Gastrocnemius medialis (tissue), 4 donors: Measurements from ENCODE around the gene RABEP2. TPM values are rescaled to one million over a fixed set of nuclear protein-coding genes. Genes with fewer than 3 reads are reported as not detected.
"Not testable (repeated sequence)": the region's sequence is repeated elsewhere in the genome, so short reads cannot be mapped to it uniquely, and the experiment has no call there.

Experiments
- ATAC-seq, 2 donors: fragments of 150-250 bp; one replicate each; pipeline ENCODE4 v1.9.1; 2016
- DNase-seq, 2 donors: peaks; one replicate each; pipeline ENCODE4 v3.0.0-alpha.2; 2019
- H3K27ac ChIP-seq, 4 donors: fragments of 200-600 bp; sonication (generic); 1 replicate in 1 of 4; 2 replicates in 3 of 4; pipeline ENCODE4 v1.5.1; 2016 to 2018; ENCODE audit warnings: mild to moderate bottlenecking in 2 of 4, moderate library complexity in 1 of 4
- H3K27me3 ChIP-seq, 3 donors: fragments of 200-600 bp; sonication (generic) in 2 of 3; 1 replicate in 1 of 3; 2 replicates in 2 of 3; pipeline versions ENCODE4 v1.5.1 to v1.6.0; 2016 to 2019; ENCODE audit warnings: mild to moderate bottlenecking in 1 of 3, moderate library complexity in 1 of 3
- H3K36me3 ChIP-seq, 2 donors: fragments of 200-600 bp; sonication (generic) in 1 of 2; one replicate each; pipeline ENCODE4 v1.5.1; 2017 to 2018
- H3K4me1 ChIP-seq, 2 donors: fragments of 200-600 bp; sonication (generic) in 1 of 2; one replicate each; pipeline ENCODE4 v1.5.1; 2016 to 2017; ENCODE audit warnings: mild to moderate bottlenecking in 2 of 2
- H3K4me3 ChIP-seq, 4 donors: fragments of 200-600 bp; sonication (generic) in 3 of 4; 1 replicate in 1 of 4; 2 replicates in 3 of 4; pipeline ENCODE4 v1.5.1; 2016 to 2019; ENCODE audit warnings: mild to moderate bottlenecking in 2 of 4
- H3K9me3 ChIP-seq, 3 donors: fragments of 200-600 bp; sonication (generic) in 2 of 3; 1 replicate in 1 of 3; 2 replicates in 2 of 3; pipeline ENCODE4 v1.5.1; 2016 to 2019
- CTCF ChIP-seq, 5 experiments: fragments of 450-650 bp in 3 of 5; fragments of 200-600 bp in 2 of 5; sonication (generic) in 2 of 5; IDR thresholded peaks in 4 of 5; conservative IDR thresholded peaks in 1 of 5; 1 replicate in 4 of 5; 2 replicates in 1 of 5; pipeline ENCODE4 v1.5.1; 2016 to 2019; ENCODE audit warnings: antibody characterized with exemption in 5 of 5, mild to moderate bottlenecking in 3 of 5, moderate library complexity in 3 of 5
- POLR2A ChIP-seq, 2 donors: fragments of 450-650 bp; IDR thresholded peaks; one replicate each; pipeline ENCODE4 v1.6.1; 2017; ENCODE audit warnings: antibody characterized with exemption in 2 of 2, mild to moderate bottlenecking in 2 of 2, moderate library complexity in 2 of 2
- in situ Hi-C, 4 donors: fragments of 200-750 bp; cut with MboI; loops; one replicate each; pipeline versions ENCODE4 v1.15.0 to v1.8.0; 2017; ENCODE audit warnings: low sequenced_read_pairs in 4 of 4
- intact Hi-C: fragments of 100-400 bp; cut with DNase I; formaldehyde crosslinking; loops from one replicate; pipeline ENCODE4 v1.15.1; 2023; ENCODE audit warnings: low total_unique reads
- total RNA-seq, 4 donors: library from RNA; depleted of rRNA; stranded (reverse); fragments of >200 nt; gene quantifications; one replicate each; pipeline versions ENCODE4 v1.1.0 to v1.2.3, GENCODE V29; 2016

RABEP2 gene
- total RNA-seq, 4 donors from 2014 or later, result 2.9 to 13.9 (median 6.4) TPM

GRCh38 chr16:28895609-28896008, 29.4 kb downstream of the RABEP2 start:
- intact Hi-C loops (no loop called here), in situ Hi-C loops (no loop called here)
- no peaks in the 10 kb centered on the region for H3K9me3 ChIP-seq
- peaks cover 5 to 18% of the 10 kb centered on the region in 2 donors for H3K4me1 ChIP-seq
- peak overlapping the region in 2 of 4 donors; percentile 90 for H3K27ac ChIP-seq
- H3K36me3 ChIP-seq, result peaks cover 0 to 4% of the 10 kb centered on the region in 2 donors
- H3K4me3 ChIP-seq, result no peak overlapping the region
- ATAC-seq, result no peak
- no peak for DNase-seq
- H3K27me3 ChIP-seq, result no peaks in the 10 kb centered on the region
- TF ChIP-seq POLR2A (IDR thresholded peaks at IDR 0.05) (no peak), CTCF (IDR thresholded peaks at IDR 0.05 in 4 of 5, conservative IDR thresholded peaks at IDR 0.05 in 1 of 5) (no peak)

GRCh38 chr16:28893291-28893690, 31.7 kb downstream of the RABEP2 start:
- TF ChIP-seq CTCF (IDR thresholded peaks at IDR 0.05 in 4 of 5, conservative IDR thresholded peaks at IDR 0.05 in 1 of 5) (no peak), POLR2A (IDR thresholded peaks at IDR 0.05) (no peak)
- H3K36me3 ChIP-seq, result peaks cover 0 to 4% of the 10 kb centered on the region in 2 donors
- intact Hi-C loops, result no loop called here

GRCh38 chr16:28891964-28892890, 32.8 kb downstream of the RABEP2 start:
- Histone ChIP-seq H3K9me3 (no peaks in the 10 kb centered on the region), H3K27me3 (no peaks in the 10 kb centered on the region), H3K27ac (peak overlapping the region; percentile 84 to 90 (median 90)), H3K4me3 (no peak overlapping the region), H3K36me3 (peaks cover 0 to 13% of the 10 kb centered on the region in 2 donors), H3K4me1 (peaks cover 5 to 20% of the 10 kb centered on the region in 2 donors)
- peak; percentile 51 to 89 for ATAC-seq
- intact Hi-C loops (no loop called here), in situ Hi-C loops (no loop called here)
- no peak for DNase-seq
- no peak for TF ChIP-seq CTCF (IDR thresholded peaks at IDR 0.05 in 4 of 5, conservative IDR thresholded peaks at IDR 0.05 in 1 of 5)
- no peak for TF ChIP-seq POLR2A (IDR thresholded peaks at IDR 0.05)

More at GRCh38 chr16:28893291-28893690, 31.7 kb downstream of the RABEP2 start:
- Histone ChIP-seq H3K9me3 (no peaks in the 10 kb centered on the region), H3K27me3 (no peaks in the 10 kb centered on the region), H3K4me3 (no peak overlapping the region), H3K4me1 (peaks cover 5 to 20% of the 10 kb centered on the region in 2 donors), H3K27ac (peak overlapping the region; percentile 84 to 90 (median 90))
- in situ Hi-C loops, result no loop called here
- DNase-seq (no peak), ATAC-seq (no peak)

- peak in 1 of 2 donors; percentile 9 for ATAC-seq
- DNase-seq, H3K27me3 ChIP-seq, intact Hi-C loops, H3K4me3 ChIP-seq, in situ Hi-C loops, H3K9me3 ChIP-seq: not testable (repeated sequence)
- H3K36me3 ChIP-seq, result peaks cover 0 to 16% of the 10 kb centered on the region in 2 donors
- H3K27ac ChIP-seq, result peak overlapping the region; percentile 84 to 90 (median 90)
- peaks cover 5 to 20% of the 10 kb centered on the region in 2 donors for H3K4me1 ChIP-seq
Observed at GRCh38 chr16:28890355-28890754, 34.7 kb downstream of the RABEP2 start.

- intact Hi-C loops, result no loop called here
- H3K36me3 ChIP-seq, result peaks cover 0 to 12% of the 10 kb centered on the region in 2 donors
Observed at GRCh38 chr16:28886945-28887344, 38.1 kb downstream of the RABEP2 start.

More at GRCh38 chr16:28886945-28887344, 38.1 kb downstream of the RABEP2 start:
- Histone ChIP-seq H3K9me3 (no peaks in the 10 kb centered on the region), H3K27me3 (no peaks in the 10 kb centered on the region), H3K27ac (peak overlapping the region; percentile 41 to 90 (median 72)), H3K4me3 (no peak overlapping the region), H3K4me1 (peaks cover 0 to 25% of the 10 kb centered on the region in 2 donors)
- DNase-seq (no peak), ATAC-seq (no peak)
- in situ Hi-C loops, result no loop called here
- TF ChIP-seq POLR2A (IDR thresholded peaks at IDR 0.05) (no peak), CTCF (IDR thresholded peaks at IDR 0.05 in 4 of 5, conservative IDR thresholded peaks at IDR 0.05 in 1 of 5) (no peak)
